HG03378 (cell line): Measurements from ENCODE around the gene PCNT.
"Not testable (repeated sequence)": the region's sequence is repeated elsewhere in the genome, so short reads cannot be mapped to it uniquely, and the experiment has no call there.

Experiments used
- ATAC-seq: cut with Tn5 transposase; IDR thresholded peaks from one replicate; pipeline ENCODE4 v1.9.1; 2021; ENCODE audit warnings: mild to moderate bottlenecking, moderate library complexity; ENCODE audit not compliant: unreplicated experiment

Gene PCNT

DNA sequence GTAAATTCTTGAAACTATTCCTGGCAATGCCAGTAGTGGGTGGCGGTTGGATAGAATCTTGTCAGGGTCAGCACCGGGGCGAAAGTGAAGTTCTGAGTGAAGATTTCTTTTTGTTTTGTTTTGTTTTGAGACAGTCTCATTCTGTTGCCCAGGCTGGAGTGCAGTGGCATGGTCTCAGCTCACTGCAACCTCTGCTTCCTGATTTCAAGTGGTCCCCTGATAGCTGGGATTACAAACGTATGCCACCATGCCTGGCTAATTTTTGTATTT lies 33.3 kb downstream of the PCNT start:
- no peak for ATAC-seq

DNA sequence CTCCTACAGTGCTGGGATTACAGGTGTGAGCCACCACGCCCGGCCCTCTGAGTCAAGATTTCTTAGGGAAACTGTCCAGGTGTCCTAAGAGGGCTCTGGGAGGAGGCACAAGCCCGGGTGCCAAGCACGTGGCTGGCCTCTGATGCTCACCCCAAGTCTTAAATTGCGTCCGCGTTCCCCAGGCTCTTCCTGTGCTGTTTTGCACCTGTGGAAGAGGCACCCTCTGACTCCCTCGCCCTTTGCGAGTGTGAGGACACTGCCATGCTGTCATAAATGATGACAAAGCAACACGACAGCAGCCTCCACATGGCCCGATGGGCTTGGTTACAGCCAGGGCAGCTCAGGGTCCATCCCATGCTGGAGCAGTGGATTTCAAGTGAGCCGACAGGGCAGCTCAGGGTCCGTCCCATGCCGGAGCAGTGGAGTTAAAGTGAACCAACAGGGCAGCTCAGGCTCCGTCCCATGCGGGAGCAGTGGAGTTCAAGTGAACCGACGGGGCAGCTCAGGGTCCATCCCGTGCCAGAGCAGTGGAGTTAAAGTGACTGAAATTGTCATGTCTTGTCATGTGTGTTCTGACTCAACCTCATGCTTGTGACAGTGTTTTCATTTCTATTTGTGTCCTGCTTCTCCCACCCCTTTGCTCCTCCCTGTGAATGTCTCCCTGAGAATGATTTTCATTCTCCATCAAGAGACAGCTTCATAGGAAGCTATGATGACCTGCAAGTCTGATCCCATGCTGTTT lies 33.9 kb downstream of the PCNT start:
- ATAC-seq, result no peak

DNA sequence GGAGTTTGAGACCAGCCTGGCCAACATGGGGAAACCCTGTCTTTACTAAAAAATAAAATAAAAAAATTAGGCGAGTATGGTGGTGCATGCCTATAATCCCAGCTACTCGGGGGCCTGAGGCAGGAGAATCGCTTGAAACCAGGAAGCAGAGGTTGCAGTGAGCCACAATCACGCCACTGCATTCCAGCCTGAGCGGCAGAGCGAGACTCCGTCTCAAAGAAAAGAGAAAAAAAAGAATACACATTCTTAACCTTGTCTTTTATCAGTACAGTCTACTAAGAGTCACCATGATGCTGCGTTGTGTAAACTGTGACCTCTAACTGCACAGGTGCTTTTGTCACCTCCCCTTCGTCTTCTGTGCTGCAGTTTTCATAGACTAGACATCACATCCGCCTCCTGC lies 37.2 kb downstream of the PCNT start:
- ATAC-seq, result no peak

DNA sequence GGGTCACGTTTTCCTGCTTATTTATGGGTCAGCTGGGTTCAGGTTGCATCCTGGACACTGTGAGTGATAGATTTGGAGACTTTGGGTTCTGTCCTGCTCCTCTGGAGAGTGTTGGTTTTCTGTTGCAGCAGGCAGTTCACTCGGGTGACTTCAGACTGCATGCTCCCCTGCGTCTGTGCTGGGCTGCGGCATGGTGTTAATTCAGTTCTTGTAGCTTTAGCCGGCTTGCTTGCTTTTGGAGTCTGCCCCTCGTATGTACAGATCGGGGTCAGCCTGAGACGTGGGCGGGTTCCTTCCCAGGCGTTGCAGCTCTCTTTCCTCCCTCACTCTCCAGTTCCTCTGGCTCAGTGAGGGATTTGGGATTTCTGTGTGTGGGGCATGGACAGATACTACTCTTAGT lies 38.0 kb downstream of the PCNT start:
- no peak for ATAC-seq

DNA sequence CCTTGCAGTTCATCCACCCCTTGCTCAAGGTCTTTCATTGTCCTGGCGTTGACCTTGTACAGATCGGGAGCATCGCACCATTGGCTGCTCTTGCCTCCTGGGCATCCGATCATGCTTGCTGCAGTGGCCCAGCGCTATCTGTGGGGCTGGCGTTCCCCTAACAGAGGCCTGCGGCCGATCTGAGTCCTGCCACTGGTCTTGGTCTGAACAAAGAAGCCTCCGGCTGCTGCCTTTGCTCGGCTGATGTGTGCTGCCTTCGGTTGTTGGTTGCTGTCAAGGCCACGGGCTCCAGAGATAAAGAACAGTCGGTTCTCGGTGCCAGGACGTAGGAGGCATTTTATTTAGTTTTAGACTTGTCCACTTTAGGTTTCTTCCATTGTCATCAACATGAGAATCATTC lies 39.0 kb downstream of the PCNT start:
- no peak for ATAC-seq

DNA sequence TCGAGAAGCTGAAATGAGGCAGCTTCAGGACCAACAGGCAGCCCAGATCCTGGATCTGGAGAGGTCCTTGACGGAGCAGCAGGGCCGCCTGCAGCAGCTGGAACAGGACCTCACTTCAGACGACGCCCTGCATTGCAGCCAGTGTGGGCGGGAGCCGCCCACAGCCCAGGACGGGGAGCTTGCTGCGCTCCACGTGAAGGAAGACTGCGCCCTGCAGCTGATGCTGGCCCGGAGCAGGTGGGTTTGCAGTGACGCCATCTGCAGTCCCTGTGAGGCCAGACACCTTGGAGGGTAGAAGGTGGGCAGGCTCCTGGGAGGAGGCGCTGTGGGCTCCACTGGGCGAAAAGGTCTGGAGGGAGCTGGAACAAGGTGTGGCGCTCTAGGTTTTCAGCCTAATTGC lies 39.7 kb downstream of the PCNT start:
- ATAC-seq, result no peak

DNA sequence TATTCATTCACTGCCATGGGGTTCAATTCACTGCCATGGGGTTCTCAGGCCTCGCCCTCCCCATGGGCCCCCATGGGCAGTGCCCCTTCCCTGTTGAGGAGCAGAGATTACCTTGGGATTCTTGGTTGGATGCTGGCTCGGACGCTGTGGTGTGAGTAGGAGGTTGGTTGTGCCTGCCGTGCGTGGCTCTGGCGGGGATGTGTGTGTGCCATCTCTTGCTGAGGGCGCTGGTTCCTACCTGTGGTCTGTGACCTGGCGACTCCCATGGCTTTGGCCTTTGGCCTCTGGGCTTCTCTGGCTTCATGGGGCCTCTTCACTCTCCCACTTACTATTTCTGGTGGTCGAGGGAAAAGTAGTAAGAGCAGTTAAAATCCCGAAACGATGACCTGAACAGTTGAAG lies 42.1 kb downstream of the PCNT start:
- ATAC-seq, result no peak

DNA sequence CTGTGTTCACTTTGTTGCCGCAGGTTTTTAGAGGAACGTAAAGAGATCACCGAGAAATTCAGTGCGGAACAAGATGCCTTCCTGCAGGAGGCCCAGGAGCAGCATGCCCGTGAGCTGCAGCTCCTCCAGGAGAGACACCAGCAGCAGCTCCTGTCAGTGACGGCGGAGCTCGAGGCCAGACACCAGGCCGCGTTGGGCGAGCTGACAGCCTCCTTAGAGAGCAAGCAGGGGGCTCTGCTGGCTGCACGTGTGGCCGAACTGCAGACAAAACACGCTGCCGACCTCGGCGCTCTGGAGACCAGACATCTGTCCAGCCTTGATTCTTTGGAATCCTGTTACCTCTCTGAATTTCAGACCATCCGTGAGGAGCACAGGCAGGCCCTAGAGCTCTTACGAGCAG lies 42.6 kb downstream of the PCNT start:
- no peak for ATAC-seq

DNA sequence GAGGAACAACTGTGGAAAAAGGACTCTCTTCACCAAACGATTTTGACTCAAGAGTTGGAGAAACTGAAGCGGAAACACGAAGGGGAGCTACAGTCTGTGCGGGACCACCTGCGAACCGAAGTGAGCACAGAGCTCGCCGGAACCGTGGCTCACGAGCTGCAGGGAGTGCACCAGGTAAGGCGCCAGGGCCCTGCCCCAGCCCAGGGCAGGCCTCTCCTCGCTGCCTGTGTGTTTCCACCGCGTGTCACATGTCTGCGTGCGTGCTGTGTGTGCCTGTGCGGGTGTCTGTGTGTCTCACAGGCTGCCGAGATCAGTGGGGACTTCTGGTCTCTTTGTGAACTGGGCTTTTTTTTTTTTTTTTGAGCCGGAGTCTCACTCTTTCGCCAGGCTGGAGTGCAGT lies 43.0 kb downstream of the PCNT start:
- ATAC-seq, result no peak

DNA sequence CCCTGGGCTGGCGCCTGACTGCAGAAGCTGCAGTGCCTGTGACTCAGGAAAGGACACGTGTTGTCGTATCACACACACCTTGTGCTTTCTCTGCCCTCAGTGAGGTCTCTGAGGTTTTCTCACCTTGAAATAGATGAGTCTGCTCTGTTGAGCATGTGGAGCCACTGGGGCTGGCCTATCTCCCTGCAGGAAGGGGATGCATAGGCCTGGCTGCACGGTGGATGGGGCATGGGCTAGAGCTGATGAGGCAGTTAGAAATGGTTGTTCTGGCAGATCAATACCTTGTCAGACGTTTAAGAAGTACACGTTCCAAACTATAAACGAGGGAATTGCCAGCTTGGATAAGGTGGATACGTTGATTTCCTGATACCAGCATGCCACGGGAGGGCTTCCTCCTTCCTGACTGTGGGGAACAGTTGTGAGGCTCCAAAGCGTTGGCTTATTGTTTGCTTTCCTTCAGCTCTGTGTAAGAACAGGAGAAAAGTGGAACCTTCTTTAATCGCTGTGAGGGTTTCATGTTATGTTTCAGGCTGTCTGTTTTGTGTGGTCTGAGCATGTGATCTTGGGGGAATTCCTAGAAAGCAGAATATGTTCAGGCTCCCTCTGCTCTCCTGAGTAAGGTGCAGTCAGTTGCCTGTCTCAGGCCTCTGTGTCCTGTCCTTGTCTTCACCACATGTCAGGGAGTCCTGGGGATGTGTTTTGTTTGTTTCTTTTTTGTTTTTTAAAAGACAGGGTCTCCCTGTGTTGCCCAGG lies 44.8 kb downstream of the PCNT start:
- peak; percentile 66 for ATAC-seq

DNA sequence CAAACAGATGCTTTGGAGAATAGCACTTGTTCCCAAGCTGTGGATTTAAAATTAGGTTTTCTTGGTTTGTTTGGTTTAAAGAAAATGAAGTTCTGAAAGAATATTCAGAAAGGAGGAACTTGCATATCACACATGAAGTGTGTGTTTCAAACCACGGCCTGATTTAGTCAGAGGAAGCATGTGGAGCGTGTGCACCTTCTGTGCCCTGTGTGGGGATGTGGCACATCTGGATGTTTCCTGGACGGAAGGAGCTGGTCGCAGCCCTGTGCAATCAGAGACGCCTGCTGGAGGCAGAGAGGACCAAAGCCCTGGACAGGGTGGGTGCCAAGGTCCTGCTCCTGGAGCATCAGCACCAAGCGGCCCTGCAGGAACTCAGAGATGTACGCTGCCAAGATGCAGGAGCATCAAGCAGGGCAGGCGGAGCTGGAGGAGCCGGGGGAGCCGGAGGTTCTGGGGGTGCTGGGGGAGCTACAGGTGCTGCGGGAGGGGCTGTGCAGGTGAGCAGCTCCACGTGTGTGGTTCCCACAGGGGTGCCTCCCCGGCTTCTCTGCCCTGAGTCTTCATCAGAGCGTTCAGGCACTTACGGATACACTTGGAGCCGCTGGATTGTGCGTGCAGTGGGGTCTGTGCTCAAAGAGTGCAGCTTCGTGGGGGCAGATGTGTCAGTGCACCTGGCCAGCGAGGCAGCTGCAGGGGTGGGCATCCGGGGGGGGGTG lies 45.7 kb downstream of the PCNT start:
- peak; percentile 28 for ATAC-seq

DNA sequence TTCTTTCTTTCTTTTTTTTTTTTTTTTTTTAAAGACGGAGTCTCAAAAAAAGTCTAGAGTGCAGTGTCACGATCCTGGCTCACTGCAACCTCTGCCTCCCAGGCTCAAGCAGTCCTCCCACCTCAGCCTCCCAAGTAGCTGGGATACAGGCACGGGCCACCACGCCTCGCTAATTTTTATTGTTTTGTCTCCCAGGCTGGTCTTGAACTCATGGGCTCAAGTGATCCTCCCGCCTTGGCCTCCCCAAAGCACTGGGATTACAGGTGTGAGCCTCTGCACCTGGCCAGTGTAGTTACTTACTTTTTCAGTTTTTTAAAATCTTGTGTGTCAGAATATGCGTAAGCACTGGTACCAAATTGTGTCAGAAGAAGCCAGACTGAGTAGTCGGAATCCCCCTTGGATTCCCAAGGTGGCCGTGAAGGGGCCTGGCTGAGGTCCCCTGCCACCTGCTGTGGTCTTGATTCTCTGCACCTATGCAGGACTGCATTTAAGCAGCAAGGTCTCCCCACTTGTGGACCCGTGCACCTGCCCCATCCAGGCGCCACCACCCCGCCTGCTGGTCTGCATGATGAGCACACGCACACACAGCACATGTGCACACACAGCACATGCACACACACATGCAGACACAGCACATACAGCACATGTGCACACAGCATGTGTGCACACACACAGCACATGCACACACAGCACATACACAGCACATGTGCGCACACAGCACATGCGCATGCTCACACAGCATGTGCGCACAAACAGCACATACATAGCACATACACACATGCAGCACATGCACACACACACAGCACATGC lies 47.5 kb downstream of the PCNT start:
- ATAC-seq, result no peak

DNA sequence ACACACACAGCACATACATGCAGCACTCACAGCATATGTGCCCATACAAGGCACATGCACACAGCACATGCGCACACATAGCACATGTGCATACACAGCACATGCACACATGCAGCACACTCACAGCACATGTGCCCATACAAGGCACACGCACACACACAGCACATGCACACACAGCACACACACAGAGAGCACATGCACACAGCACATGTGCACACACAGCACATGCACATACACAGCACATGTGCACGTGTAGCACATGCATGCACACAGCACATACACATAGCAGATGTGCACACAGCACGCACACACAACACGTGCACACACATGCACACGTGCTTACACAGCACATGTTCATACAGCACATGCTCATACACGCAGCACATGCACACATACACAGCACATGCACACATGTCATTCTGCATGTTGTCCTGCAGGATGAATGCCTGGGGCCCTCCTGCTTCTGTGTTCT lies 48.1 kb downstream of the PCNT start:
- ATAC-seq, result no peak

DNA sequence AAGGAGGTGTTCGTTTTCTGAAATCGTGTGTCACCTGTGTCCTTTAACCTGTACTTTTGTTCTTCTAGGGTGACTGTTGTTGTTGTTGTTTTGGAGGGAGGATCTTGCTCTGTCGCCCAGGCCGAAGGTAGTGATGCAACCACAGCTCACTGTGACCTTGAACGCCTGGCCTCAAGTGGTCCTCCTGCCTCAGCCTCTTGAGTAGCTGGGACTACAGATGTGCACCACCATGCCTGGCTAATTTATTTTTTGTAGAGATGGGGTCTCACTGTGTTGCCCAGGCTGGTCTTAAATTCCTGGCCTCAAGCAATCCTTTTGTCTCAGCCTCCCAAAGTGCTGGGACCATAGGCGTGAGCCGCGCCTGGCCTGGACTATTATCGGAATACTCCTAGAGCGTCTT lies 49.0 kb downstream of the PCNT start:
- ATAC-seq, result not testable (repeated sequence)

DNA sequence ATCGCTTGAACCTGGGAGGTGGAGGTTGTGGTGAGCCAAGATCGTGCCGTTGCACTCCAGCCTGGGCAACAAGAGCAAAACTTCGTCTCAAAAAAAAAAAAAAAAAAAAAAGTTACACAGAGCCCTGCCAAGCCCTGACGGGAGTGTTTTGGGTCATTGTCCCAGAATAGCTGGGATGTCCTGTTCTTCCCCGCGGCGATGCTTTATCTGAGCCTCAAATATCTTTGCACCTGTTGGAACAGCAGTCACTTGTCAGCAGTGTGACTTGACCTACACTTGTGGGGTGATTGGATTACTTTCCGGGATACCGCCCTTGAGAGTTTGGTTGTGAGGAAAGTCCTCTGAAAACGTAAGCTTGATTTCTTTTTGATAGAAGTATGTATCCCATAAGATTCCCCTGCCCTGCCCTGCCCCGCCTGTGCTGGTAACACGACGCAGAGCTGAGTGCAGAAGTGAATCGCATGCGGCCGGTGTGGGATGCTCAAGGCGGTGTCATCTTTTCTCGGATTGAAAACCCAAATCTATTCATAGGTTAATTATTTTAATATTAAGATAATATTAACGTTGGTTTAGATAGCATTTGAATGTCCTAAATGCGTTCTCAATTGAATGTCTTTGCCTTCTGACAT lies 50.9 kb downstream of the PCNT start:
- ATAC-seq, result no peak

DNA sequence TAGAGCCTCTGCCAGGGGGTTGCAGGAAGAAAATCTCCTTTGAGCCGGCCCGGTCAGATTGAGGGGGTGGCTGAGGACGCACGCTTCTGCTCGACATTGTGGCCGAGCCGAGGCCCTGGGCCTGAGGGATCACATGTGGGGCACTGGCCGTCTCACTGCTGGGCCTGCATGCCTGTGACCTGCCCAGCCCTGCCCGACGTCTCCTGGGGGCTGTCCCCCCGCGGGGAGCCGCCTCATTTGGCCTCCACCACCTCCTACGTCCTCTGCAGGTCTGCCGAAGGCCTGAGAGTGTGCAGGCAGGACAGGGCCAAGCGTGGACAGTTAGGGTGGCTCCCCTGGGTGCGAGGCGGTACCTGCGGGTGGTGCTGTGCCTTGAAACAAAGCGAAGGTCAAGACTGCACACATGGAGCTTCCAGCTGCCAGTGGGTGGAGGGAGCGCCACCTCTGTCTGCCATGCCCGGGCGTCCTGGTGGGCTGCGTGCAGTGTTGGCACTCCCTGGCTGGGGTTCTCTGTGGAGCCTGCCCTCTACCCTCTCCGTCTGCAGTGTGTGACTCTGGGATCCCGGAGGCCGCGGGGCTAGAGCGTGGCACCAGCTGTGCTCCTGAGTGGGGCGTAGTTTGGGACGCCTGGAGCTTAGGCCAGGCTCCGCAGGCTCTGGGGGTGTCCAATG lies 51.7 kb downstream of the PCNT start:
- no peak for ATAC-seq

DNA sequence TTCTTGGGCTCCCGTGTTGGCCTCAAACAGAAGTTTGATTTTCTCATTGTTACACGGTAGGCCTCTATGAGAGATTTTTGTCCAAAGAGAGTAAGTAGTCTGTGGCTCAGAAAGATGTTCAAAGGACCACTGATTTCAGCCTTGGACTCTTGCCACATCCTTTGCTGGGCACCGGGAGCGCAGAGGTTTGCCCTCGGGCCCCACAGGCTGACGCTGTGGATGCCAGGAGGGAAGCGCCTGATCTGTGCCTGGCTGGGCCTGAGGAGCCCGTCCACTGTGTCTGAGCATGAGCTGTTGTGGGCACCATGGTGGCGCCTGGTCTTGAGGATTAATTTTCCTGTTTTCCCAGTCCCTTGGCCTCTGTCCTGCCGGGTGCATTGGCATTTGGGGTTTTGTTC lies 52.3 kb downstream of the PCNT start:
- ATAC-seq, result no peak

DNA sequence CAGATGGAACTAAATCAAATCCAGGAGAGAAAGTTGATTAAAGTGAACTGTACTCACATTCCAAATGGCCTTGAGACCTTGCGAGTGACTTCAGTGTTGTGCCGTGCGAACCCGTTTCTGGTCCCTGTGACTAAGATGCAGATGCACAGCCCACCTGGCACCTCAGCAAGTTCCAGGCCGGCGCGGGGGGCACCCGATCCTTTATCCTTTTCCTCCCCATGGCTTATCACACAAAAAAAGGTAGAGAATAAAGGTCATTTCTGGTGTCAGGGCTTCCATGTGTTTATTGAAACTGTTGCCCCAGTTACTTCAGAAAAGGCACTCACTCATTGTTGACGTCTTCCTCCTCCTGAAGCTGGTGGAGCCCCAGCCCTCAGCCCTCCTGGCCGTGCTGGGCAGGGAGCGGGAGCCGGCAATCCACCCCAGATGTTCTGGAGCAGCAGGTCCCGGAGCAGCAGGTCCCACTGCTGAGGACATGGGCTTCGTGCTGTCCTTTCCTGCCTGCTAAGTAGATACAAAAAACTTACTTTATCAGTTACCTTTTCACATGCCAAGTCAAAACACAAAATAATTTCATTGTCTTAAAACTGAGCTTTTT lies 53.0 kb downstream of the PCNT start:
- no peak for ATAC-seq

DNA sequence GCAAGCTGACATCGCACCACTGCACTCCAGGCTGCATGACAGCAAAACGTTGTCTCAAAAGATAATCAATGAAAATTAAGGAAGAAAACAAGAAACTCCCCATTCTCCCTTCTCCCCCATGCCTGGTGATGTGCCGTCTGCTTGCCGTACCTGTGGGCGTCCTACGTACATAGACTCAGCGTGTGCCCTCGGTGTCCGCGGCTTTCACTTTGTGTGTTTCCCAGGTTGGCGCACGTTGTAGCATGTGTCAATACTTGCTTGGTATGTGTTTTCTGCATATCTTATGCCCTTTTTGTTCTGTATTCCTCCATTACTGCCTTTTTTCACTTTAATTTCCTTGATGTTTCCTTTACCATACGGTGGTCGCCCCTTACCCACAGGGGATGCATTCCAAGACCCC lies 53.8 kb downstream of the PCNT start:
- ATAC-seq, result no peak

DNA sequence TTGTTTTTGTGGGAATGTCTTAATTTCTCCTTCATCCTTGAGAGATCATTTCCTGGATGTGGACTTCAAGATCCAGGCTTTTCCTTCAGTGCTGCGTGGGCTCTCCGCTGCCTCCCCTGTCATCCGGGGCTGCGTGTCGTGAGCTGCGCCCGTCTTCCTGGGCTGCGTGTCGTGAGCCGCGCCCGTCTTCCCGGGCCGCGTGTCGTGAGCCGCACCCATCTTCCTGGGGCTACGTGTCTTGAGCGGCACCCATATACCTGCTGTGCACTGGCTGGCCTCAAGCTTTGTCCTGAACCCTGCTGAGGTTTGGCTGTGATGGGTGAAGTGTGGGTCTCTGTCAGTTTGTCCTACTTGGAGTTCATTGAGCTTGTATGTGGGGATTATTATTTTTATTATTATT lies 55.1 kb downstream of the PCNT start:
- ATAC-seq, result no peak
